ENCODE data around the gene PERM1.

PERM1 gene

GRCh38 chr1:930633-931138 is 51.2 kb downstream of the PERM1 start:
- no peak for DNase-seq

GRCh38 chr1:929712-930632 is 51.9 kb downstream of the PERM1 start:
- DNase-seq = no peak

- no peak for DNase-seq
Measured at GRCh38 chr1:928825-929661, 52.9 kb downstream of the PERM1 start.

GRCh38 chr1:927748-928147 is 54.1 kb downstream of the PERM1 start:
- DNase-seq = no peak

- no peak for DNase-seq
Measured at GRCh38 chr1:927234-927633, 54.7 kb downstream of the PERM1 start.

- DNase-seq = no peak
Measured at GRCh38 chr1:925561-926421, 56.1 kb downstream of the PERM1 start.

All from NCI-H524 treated with DMSO at 0.1 percent for 48 hours (cell line).